Naive B cell (primary cell): ENCODE data around the gene HSF4. TPM values are rescaled to one million over a fixed set of nuclear protein-coding genes. Genes with fewer than 3 reads are reported as not detected.

Experiments
- ATAC-seq, 2 donors: fragments of 150-1000 bp; cut with Tn5 transposase; 2 replicates each; pipeline ENCODE4 v1.10.0; 2021; ENCODE audit warnings: low read depth in 2 of 2, mild to moderate bottlenecking in 2 of 2, moderate library complexity in 2 of 2
- DNase-seq: peaks from one replicate; pipeline ENCODE4 v3.0.0; 2022
- H3K27ac Mint-ChIP-seq, 6 donors: one replicate each; pipeline ENCODE4 v1.8.0; 2020 to 2022; ENCODE audit warnings: mild to moderate bottlenecking in 6 of 6, mixed read lengths in 6 of 6, moderate library complexity in 5 of 6, inconsistent platforms in 2 of 6
- H3K27me3 Mint-ChIP-seq, 3 donors: one replicate each; pipeline ENCODE4 v1.8.0; 2021 to 2022; ENCODE audit warnings: mixed read lengths in 3 of 3, mild to moderate bottlenecking in 1 of 3
- H3K36me3 Mint-ChIP-seq, 2 donors: one replicate each; pipeline ENCODE4 v1.8.0; 2020 to 2022; ENCODE audit warnings: mixed read lengths in 2 of 2, inconsistent platforms in 1 of 2, mild to moderate bottlenecking in 1 of 2
- H3K4me1 Mint-ChIP-seq, 3 donors: one replicate each; pipeline ENCODE4 v1.8.0; 2020 to 2022; ENCODE audit warnings: mixed read lengths in 3 of 3, inconsistent platforms in 1 of 3, mild to moderate bottlenecking in 1 of 3, moderate library complexity in 1 of 3
- H3K4me3 Mint-ChIP-seq, 8 donors: one replicate each; pipeline ENCODE4 v1.8.0; 2020 to 2022; ENCODE audit warnings: mild to moderate bottlenecking in 8 of 8, mixed read lengths in 8 of 8, moderate library complexity in 8 of 8, inconsistent platforms in 2 of 8
- H3K9me3 Mint-ChIP-seq, 7 donors: one replicate each; pipeline ENCODE4 v1.8.0; 2020 to 2022; ENCODE audit warnings: mixed read lengths in 7 of 7, mild to moderate bottlenecking in 5 of 7, inconsistent platforms in 2 of 7, moderate library complexity in 1 of 7
- polyA plus RNA-seq, 6 donors: library from polyadenylated mRNA; unstranded; fragments of 300-500 nt; fragmentation: Illumina TruSeq; gene quantifications; one replicate each; pipeline ENCODE4 v1.2.3, GENCODE V29; 2021; ENCODE audit warnings: low read depth in 6 of 6

Gene HSF4
- polyA plus RNA-seq, 6 donors from 2014 or later = not detected

- Mint-ChIP-seq H3K9me3 (no peaks in the 10 kb centered on the region), H3K4me1 (peaks cover 0 to 3% (median 0%) of the 10 kb centered on the region in 3 donors), H3K27ac (peak overlapping the region in 2 of 6 donors; percentile 43 to 61), H3K4me3 (no peak overlapping the region), H3K27me3 (no peaks in the 10 kb centered on the region), H3K36me3 (no peaks in the 10 kb centered on the region)
- ATAC-seq (no peak), DNase-seq (no peak)
Observed at GRCh38 chr16:67206129-67206837, 41.7 kb downstream of the HSF4 start.

DNA sequence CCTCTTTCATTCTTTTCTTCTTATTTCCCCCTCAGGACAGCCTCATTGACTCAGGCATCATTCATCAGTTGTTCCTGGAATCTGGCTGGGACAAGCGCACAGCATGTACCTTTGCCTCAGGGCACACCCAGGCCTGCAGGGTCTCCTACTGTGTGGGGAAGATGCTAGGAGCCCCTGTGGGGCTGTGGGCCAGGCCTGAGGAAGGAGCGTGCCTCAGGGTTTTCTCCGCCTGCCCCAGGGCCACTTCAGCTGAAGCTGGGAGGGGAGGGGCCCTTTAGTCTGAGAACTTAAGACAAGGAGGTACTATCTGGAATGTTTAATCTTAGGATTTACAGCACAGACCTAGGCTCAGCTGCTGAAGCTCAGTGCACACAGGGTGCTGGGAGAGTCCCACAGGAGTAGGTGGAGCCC lies 42.3 kb downstream of the HSF4 start:
- ATAC-seq = no peak
- Mint-ChIP-seq H3K4me3 (no peak overlapping the region), H3K4me1 (peaks cover 0 to 3% (median 0%) of the 10 kb centered on the region in 3 donors), H3K27ac (peak overlapping the region in 2 of 6 donors; percentile 43 to 47), H3K27me3 (no peaks in the 10 kb centered on the region), H3K36me3 (no peaks in the 10 kb centered on the region), H3K9me3 (no peaks in the 10 kb centered on the region)
- no peak for DNase-seq

GRCh38 chr16:67207249-67208091 lies 42.9 kb downstream of the HSF4 start:
- H3K36me3 Mint-ChIP-seq = no peaks in the 10 kb centered on the region
- no peaks in the 10 kb centered on the region for H3K9me3 Mint-ChIP-seq
- ATAC-seq (no peak), DNase-seq (no peak)
- H3K4me3 Mint-ChIP-seq = no peak overlapping the region
- H3K27ac Mint-ChIP-seq = no peak overlapping the region
- H3K27me3 Mint-ChIP-seq = no peaks in the 10 kb centered on the region
- peaks cover 0 to 3% (median 0%) of the 10 kb centered on the region in 3 donors for H3K4me1 Mint-ChIP-seq

DNA sequence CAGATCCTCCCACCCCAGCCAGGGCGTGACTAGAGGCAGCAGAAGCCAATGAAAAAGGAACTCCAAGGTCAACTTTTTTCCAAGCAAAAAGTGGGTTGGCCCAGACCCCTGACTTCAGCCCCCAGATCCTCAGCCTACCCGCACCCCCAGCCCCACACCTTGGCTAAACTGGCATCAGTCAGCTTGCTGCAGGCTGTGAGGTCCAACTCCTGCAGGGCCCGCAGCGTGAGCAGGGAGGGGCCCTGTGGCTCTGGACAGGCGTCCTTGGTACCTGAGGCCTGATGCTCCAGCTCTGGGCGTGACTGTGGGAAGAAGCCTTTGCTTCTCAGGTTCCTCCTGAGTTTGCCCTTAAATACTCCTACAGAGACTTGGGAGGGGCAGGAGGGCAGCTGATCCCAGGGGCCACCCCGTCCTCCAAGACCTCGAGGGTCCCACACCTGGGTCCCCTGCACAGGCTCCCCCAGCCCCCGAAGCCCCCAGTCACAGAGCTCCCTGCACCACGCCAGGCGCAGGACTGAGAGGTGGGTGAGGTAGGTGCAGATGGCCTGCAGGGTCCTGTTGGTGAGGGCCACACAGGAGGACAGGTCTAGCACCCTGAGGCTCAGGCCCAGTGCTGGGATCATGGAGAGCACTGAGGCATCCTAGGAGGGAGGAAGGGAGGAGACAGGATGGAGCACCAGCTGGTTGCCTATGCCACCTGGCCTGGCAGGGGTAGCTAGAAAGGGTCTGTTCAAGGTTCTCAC lies 43.8 kb downstream of the HSF4 start:
- Mint-ChIP-seq H3K27me3 (no peaks in the 10 kb centered on the region), H3K27ac (peak overlapping the region in 1 of 6 donors; percentile 59), H3K4me1 (peaks cover 0 to 3% (median 0%) of the 10 kb centered on the region in 3 donors), H3K4me3 (no peak overlapping the region), H3K36me3 (no peaks in the 10 kb centered on the region), H3K9me3 (no peaks in the 10 kb centered on the region)
- ATAC-seq = no peak
- no peak for DNase-seq

GRCh38 chr16:67209565-67209964 lies 45.0 kb downstream of the HSF4 start:
- Mint-ChIP-seq H3K4me1 (peaks cover 0 to 3% (median 0%) of the 10 kb centered on the region in 3 donors), H3K36me3 (no peaks in the 10 kb centered on the region), H3K4me3 (no peak overlapping the region), H3K27me3 (no peaks in the 10 kb centered on the region), H3K27ac (no peak overlapping the region), H3K9me3 (no peaks in the 10 kb centered on the region)
- no peak for DNase-seq
- ATAC-seq = no peak

DNA sequence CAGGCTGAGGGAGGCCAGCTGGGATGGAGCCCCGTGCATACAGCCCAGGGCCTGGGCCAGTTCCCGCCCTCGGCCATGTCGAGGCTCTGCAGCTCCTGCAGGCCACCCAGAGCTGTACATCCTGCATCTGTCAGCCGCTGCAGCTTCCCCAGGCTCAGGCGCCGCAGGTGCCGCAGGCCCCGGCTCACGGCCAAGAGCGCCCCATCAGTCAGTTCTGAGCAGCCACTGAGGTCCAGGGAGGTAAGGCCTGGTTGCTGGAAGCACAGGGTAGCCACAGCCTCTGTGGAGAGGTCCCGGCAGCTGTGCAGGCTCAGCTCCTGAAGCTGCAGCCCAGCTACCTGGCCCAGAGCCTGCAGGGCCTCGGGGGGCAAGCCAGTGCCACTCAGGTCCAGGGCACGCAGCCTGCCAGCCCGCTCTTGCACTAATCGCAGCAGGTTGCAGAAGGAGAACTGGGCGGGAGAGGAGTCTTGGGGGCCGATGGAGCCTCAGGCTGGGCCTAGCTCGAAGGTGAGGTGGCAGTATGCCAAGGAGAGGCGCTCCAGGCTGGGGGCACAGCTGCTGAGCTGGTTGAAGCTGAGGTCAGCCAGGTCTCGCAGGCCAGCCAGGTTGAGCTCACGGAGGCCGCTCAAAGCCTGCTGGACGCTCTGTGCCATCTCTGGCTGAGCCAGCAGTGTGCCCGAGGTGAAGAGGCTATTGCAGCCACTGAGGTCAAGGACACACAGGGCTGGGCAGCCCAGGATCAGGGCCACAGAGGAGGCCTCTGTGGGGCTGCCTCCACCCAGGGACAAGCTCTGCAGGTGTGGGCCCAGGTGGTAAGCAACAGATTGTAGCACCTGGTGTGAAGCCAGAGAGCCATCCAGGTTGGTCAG lies 45.8 kb downstream of the HSF4 start:
- Mint-ChIP-seq H3K4me1 (peaks cover 0 to 3% (median 0%) of the 10 kb centered on the region in 3 donors), H3K27me3 (no peaks in the 10 kb centered on the region), H3K9me3 (no peaks in the 10 kb centered on the region), H3K27ac (peak overlapping the region in 1 of 6 donors; percentile 43), H3K36me3 (no peaks in the 10 kb centered on the region), H3K4me3 (no peak overlapping the region)
- DNase-seq (no peak), ATAC-seq (no peak)

- H3K9me3 Mint-ChIP-seq = no peaks in the 10 kb centered on the region
Observed at GRCh38 chr16:67211674-67212073, 47.1 kb downstream of the HSF4 start.

DNA sequence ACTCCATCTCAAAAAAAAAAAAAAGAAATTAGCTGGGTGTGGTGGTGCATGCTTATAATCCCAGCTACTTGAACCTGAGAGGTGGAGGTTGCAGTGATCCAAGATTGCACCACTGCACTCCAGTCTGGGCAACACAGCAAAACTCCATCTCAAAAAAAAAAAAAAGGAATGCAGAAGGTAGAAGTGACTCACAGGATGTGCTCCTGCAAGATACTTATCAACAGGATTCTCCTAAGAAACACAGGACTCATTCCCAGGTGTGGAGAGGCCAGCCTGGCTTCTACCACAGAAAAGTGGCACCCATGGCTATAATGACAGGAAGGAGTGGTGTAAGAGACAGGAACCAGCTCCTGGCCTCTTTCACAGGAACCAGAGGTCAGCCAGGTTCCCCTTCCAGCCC lies 48.2 kb downstream of the HSF4 start:
- ATAC-seq (no peak), DNase-seq (no peak)
- no peaks in the 10 kb centered on the region for H3K9me3 Mint-ChIP-seq
- H3K27ac Mint-ChIP-seq = peak overlapping the region in 1 of 6 donors; percentile 26
- H3K4me1 Mint-ChIP-seq = peaks cover 0 to 9% (median 6%) of the 10 kb centered on the region in 3 donors
- no peaks in the 10 kb centered on the region for H3K27me3 Mint-ChIP-seq
- no peak overlapping the region for H3K4me3 Mint-ChIP-seq
- no peaks in the 10 kb centered on the region for H3K36me3 Mint-ChIP-seq

More at GRCh38 chr16:67211674-67212073, 47.1 kb downstream of the HSF4 start:
- ATAC-seq (no peak), DNase-seq (no peak)
- Mint-ChIP-seq H3K4me1 (peaks cover 0 to 6% (median 5%) of the 10 kb centered on the region in 3 donors), H3K4me3 (no peak overlapping the region), H3K36me3 (no peaks in the 10 kb centered on the region), H3K27ac (peak overlapping the region in 1 of 6 donors; percentile 36), H3K27me3 (no peaks in the 10 kb centered on the region)

- ATAC-seq (no peak), DNase-seq (no peak)
- Mint-ChIP-seq H3K27ac (no peak overlapping the region), H3K36me3 (no peaks in the 10 kb centered on the region), H3K4me1 (peaks cover 0 to 9% (median 6%) of the 10 kb centered on the region in 3 donors), H3K27me3 (no peaks in the 10 kb centered on the region), H3K9me3 (no peaks in the 10 kb centered on the region), H3K4me3 (no peak overlapping the region)
Observed at GRCh38 chr16:67213197-67214019, 48.9 kb downstream of the HSF4 start.

DNA sequence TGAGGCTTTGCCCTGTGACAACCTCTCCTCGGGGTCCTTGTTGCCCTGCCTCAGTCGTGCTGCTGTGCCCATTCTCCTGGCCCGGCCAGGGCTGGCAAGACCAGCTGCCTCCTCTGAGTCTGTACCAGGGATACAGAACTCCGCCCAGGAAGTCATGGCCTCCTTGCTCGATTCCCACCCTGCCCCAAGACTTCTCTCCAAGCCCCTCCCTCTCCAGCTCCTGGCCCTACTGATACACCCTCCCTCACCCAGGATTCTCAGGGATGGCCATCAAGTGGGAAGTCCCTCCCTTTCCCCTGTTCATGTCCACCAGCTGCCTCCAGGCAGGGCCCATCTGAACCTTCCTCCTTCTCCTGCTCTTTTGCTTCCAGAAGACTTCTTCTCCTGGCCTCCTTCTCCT lies 51.2 kb downstream of the HSF4 start:
- H3K4me1 Mint-ChIP-seq = peaks cover 0 to 9% (median 3%) of the 10 kb centered on the region in 3 donors
- no peak for ATAC-seq
- H3K9me3 Mint-ChIP-seq = no peaks in the 10 kb centered on the region
- H3K36me3 Mint-ChIP-seq = peaks cover 0 to 3% of the 10 kb centered on the region in 2 donors
- DNase-seq = no peak
- H3K27ac Mint-ChIP-seq = peak overlapping the region in 2 of 6 donors; percentile 74 to 85
- no peaks in the 10 kb centered on the region for H3K27me3 Mint-ChIP-seq
- H3K4me3 Mint-ChIP-seq = no peak overlapping the region

- Mint-ChIP-seq H3K36me3 (peaks cover 0 to 6% of the 10 kb centered on the region in 2 donors), H3K27me3 (no peaks in the 10 kb centered on the region), H3K4me1 (peaks cover 0 to 9% (median 3%) of the 10 kb centered on the region in 3 donors), H3K27ac (peak overlapping the region in 2 of 6 donors; percentile 3 to 13), H3K9me3 (no peaks in the 10 kb centered on the region), H3K4me3 (no peak overlapping the region)
- DNase-seq = no peak
- ATAC-seq = no peak
Observed at GRCh38 chr16:67216612-67217490, 52.3 kb downstream of the HSF4 start.
